ENCODE measurements around the gene DTYMK. TPM values are rescaled to one million over a fixed set of nuclear protein-coding genes. Genes with fewer than 3 reads are reported as not detected.

The DTYMK gene
- total and polyA plus RNA-seq, 4 donors = 8.4 to 18.5 (median 11.9) TPM

- Histone ChIP-seq H3K4me3 (ENCODE audit: low read length in 2 of 2) (no peak overlapping the region), H3K4me1 (ENCODE audit: control insufficient read depth in 1 of 2, insufficient read depth in 2 of 2, low read length in 2 of 2) (no peaks in the 10 kb centered on the region), H3K9me3 (ENCODE audit: control insufficient read depth, low read length) (no peaks in the 10 kb centered on the region), H3K36me3 (ENCODE audit: control insufficient read depth in 1 of 2, insufficient read depth in 2 of 2, low read length in 1 of 2) (no peaks in the 10 kb centered on the region), H3K27ac (ENCODE audit: low read depth in 1 of 2, low read length in 2 of 2) (no peak overlapping the region), H3K27me3 (ENCODE audit: control insufficient read depth in 1 of 2, insufficient read depth in 2 of 2, low read length in 1 of 2) (peaks cover 0 to 2% of the 10 kb centered on the region in 2 donors)
- ATAC-seq (ENCODE audit: low FRiP score) (no peak), DNase-seq (no peak)
- intact Hi-C loops (cut with DNase I) = loop anchor here (10.0 kb wide), 1 partner anchor 145 kb away; no protein-coding TSS in a partner anchor
- 91 to 94% methylated on average over 6 of the region's 6 CpGs for WGBS, 2 donors
Observed at GRCh38 chr2:241729868-241730267, 43.3 kb upstream of the DTYMK start.

- peak; percentile 54 for ATAC-seq (ENCODE audit: low FRiP score)
- Histone ChIP-seq H3K27ac (ENCODE audit: low read depth in 1 of 2, low read length in 2 of 2) (no peak overlapping the region), H3K27me3 (ENCODE audit: control insufficient read depth in 1 of 2, insufficient read depth in 2 of 2, low read length in 1 of 2) (no peaks in the 10 kb centered on the region), H3K9me3 (ENCODE audit: control insufficient read depth, low read length) (no peaks in the 10 kb centered on the region), H3K4me1 (ENCODE audit: control insufficient read depth in 1 of 2, insufficient read depth in 2 of 2, low read length in 2 of 2) (no peaks in the 10 kb centered on the region), H3K4me3 (ENCODE audit: low read length in 2 of 2) (no peak overlapping the region), H3K36me3 (ENCODE audit: control insufficient read depth in 1 of 2, insufficient read depth in 2 of 2, low read length in 1 of 2) (no peaks in the 10 kb centered on the region)
- intact Hi-C loops (cut with DNase I) = loop anchor here in 1 of 2 donors (10.0 kb wide), 1 partner anchor 146 kb away; no protein-coding TSS in a partner anchor
- 66 to 76% methylated on average over 19 of the region's 19 CpGs for WGBS, 2 donors
- DNase-seq = peak in 1 of 2 donors; percentile 77
Observed at GRCh38 chr2:241728627-241729026, 42.0 kb upstream of the DTYMK start.

GRCh38 chr2:241728000-241728399 lies 41.4 kb upstream of the DTYMK start:
- Histone ChIP-seq H3K27ac (ENCODE audit: low read depth in 1 of 2, low read length in 2 of 2) (no peak overlapping the region), H3K4me3 (ENCODE audit: low read length in 2 of 2) (no peak overlapping the region), H3K9me3 (ENCODE audit: control insufficient read depth, low read length) (no peaks in the 10 kb centered on the region), H3K36me3 (ENCODE audit: control insufficient read depth in 1 of 2, insufficient read depth in 2 of 2, low read length in 1 of 2) (no peaks in the 10 kb centered on the region), H3K27me3 (ENCODE audit: control insufficient read depth in 1 of 2, insufficient read depth in 2 of 2, low read length in 1 of 2) (no peaks in the 10 kb centered on the region), H3K4me1 (ENCODE audit: control insufficient read depth in 1 of 2, insufficient read depth in 2 of 2, low read length in 2 of 2) (no peaks in the 10 kb centered on the region)
- no peak for DNase-seq
- WGBS, 2 donors = 84 to 89% methylated on average over 8 of the region's 8 CpGs
- ATAC-seq (ENCODE audit: low FRiP score) = no peak
- intact Hi-C loops (cut with DNase I) = loop anchor here in 1 of 2 donors (10.0 kb wide), 1 partner anchor 147 kb away; no protein-coding TSS in a partner anchor

GRCh38 chr2:241726459-241726858 lies 39.8 kb upstream of the DTYMK start:
- DNase-seq (no peak), ATAC-seq (ENCODE audit: low FRiP score) (peak; percentile 5)
- Histone ChIP-seq H3K4me1 (ENCODE audit: control insufficient read depth in 1 of 2, insufficient read depth in 2 of 2, low read length in 2 of 2) (no peaks in the 10 kb centered on the region), H3K4me3 (ENCODE audit: low read length in 2 of 2) (no peak overlapping the region), H3K9me3 (ENCODE audit: control insufficient read depth, low read length) (no peaks in the 10 kb centered on the region), H3K27me3 (ENCODE audit: control insufficient read depth in 1 of 2, insufficient read depth in 2 of 2, low read length in 1 of 2) (no peaks in the 10 kb centered on the region), H3K36me3 (ENCODE audit: control insufficient read depth in 1 of 2, insufficient read depth in 2 of 2, low read length in 1 of 2) (no peaks in the 10 kb centered on the region), H3K27ac (ENCODE audit: low read depth in 1 of 2, low read length in 2 of 2) (no peak overlapping the region)
- intact Hi-C loops (cut with DNase I) = loop anchor here in 1 of 2 donors (10.0 kb wide), 1 partner anchor 148 kb away; no protein-coding TSS in a partner anchor
- WGBS, 2 donors = 95 to 96% methylated on average over 15 to 16 of the region's 16 CpGs

GRCh38 chr2:241724975-241725870 lies 38.6 kb upstream of the DTYMK start:
- no peak for ATAC-seq (ENCODE audit: low FRiP score)
- no peak overlapping the region for H3K27ac ChIP-seq (ENCODE audit: low read depth in 1 of 2, low read length in 2 of 2)
- no peaks in the 10 kb centered on the region for H3K9me3 ChIP-seq (ENCODE audit: control insufficient read depth, low read length)
- intact Hi-C loops (cut with DNase I) = loop anchor here in 1 of 2 donors (10.0 kb wide), 1 partner anchor 150 kb away; no protein-coding TSS in a partner anchor
- H3K36me3 ChIP-seq (ENCODE audit: control insufficient read depth in 1 of 2, insufficient read depth in 2 of 2, low read length in 1 of 2) = peaks cover 0 to 2% of the 10 kb centered on the region in 2 donors
- DNase-seq = no peak
- H3K4me1 ChIP-seq (ENCODE audit: control insufficient read depth in 1 of 2, insufficient read depth in 2 of 2, low read length in 2 of 2) = no peaks in the 10 kb centered on the region
- no peak overlapping the region for H3K4me3 ChIP-seq (ENCODE audit: low read length in 2 of 2)
- 95 to 97% methylated on average over 71 to 76 of the region's 76 CpGs for WGBS, 2 donors
- no peaks in the 10 kb centered on the region for H3K27me3 ChIP-seq (ENCODE audit: control insufficient read depth in 1 of 2, insufficient read depth in 2 of 2, low read length in 1 of 2)

GRCh38 chr2:241724259-241724974 lies 37.8 kb upstream of the DTYMK start:
- no peak for DNase-seq
- H3K27me3 ChIP-seq (ENCODE audit: control insufficient read depth in 1 of 2, insufficient read depth in 2 of 2, low read length in 1 of 2) = no peaks in the 10 kb centered on the region
- no peaks in the 10 kb centered on the region for H3K9me3 ChIP-seq (ENCODE audit: control insufficient read depth, low read length)
- H3K4me1 ChIP-seq (ENCODE audit: control insufficient read depth in 1 of 2, insufficient read depth in 2 of 2, low read length in 2 of 2) = no peaks in the 10 kb centered on the region
- 92 to 94% methylated on average over 41 of the region's 41 CpGs for WGBS, 2 donors
- H3K4me3 ChIP-seq (ENCODE audit: low read length in 2 of 2) = no peak overlapping the region
- no peak for ATAC-seq (ENCODE audit: low FRiP score)
- H3K36me3 ChIP-seq (ENCODE audit: control insufficient read depth in 1 of 2, insufficient read depth in 2 of 2, low read length in 1 of 2) = peaks cover 0 to 5% of the 10 kb centered on the region in 2 donors
- no peak overlapping the region for H3K27ac ChIP-seq (ENCODE audit: low read depth in 1 of 2, low read length in 2 of 2)
- intact Hi-C loops (cut with DNase I) = loop anchor here in 1 of 2 donors (10.0 kb wide), 1 partner anchor 150 kb away; no protein-coding TSS in a partner anchor

- WGBS, 2 donors = 97 to 98% methylated on average over 21 of the region's 21 CpGs
Observed at GRCh38 chr2:241722896-241723454, 36.4 kb upstream of the DTYMK start.

GRCh38 chr2:241721852-241722251 lies 35.2 kb upstream of the DTYMK start:
- DNase-seq (no peak), ATAC-seq (ENCODE audit: low FRiP score) (no peak)
- H3K27ac ChIP-seq (ENCODE audit: low read depth in 1 of 2, low read length in 2 of 2) = no peak overlapping the region
- no peak overlapping the region for H3K4me3 ChIP-seq (ENCODE audit: low read length in 2 of 2)
- H3K4me1 ChIP-seq (ENCODE audit: control insufficient read depth in 1 of 2, insufficient read depth in 2 of 2, low read length in 2 of 2) = no peaks in the 10 kb centered on the region
- H3K9me3 ChIP-seq (ENCODE audit: control insufficient read depth, low read length) = no peaks in the 10 kb centered on the region
- intact Hi-C loops (cut with DNase I) = loop anchor here in 1 of 2 donors (10.0 kb wide), 1 partner anchor 153 kb away; no protein-coding TSS in a partner anchor
- H3K36me3 ChIP-seq (ENCODE audit: control insufficient read depth in 1 of 2, insufficient read depth in 2 of 2, low read length in 1 of 2) = peaks cover 0 to 5% of the 10 kb centered on the region in 2 donors
- WGBS, 2 donors = 91% methylated on average over 12 of the region's 12 CpGs
- H3K27me3 ChIP-seq (ENCODE audit: control insufficient read depth in 1 of 2, insufficient read depth in 2 of 2, low read length in 1 of 2) = no peaks in the 10 kb centered on the region

More at GRCh38 chr2:241722896-241723454, 36.4 kb upstream of the DTYMK start:
- intact Hi-C loops (cut with DNase I) = loop anchor here in 1 of 2 donors (10.0 kb wide), 1 partner anchor 152 kb away; no protein-coding TSS in a partner anchor
- Histone ChIP-seq H3K27ac (ENCODE audit: low read depth in 1 of 2, low read length in 2 of 2) (no peak overlapping the region), H3K36me3 (ENCODE audit: control insufficient read depth in 1 of 2, insufficient read depth in 2 of 2, low read length in 1 of 2) (peaks cover 0 to 5% of the 10 kb centered on the region in 2 donors), H3K4me1 (ENCODE audit: control insufficient read depth in 1 of 2, insufficient read depth in 2 of 2, low read length in 2 of 2) (no peaks in the 10 kb centered on the region), H3K4me3 (ENCODE audit: low read length in 2 of 2) (no peak overlapping the region), H3K9me3 (ENCODE audit: control insufficient read depth, low read length) (no peaks in the 10 kb centered on the region), H3K27me3 (ENCODE audit: control insufficient read depth in 1 of 2, insufficient read depth in 2 of 2, low read length in 1 of 2) (no peaks in the 10 kb centered on the region)
- no peak for DNase-seq
- no peak for ATAC-seq (ENCODE audit: low FRiP score)

Data from aorta (tissue), 5 donors.